GM23338 (cell line): ENCODE results near the gene GRXCR2.

Experiments used
- CREB1 ChIP-seq: fragments of 250-450 bp; sonication (Bioruptor Pico); IDR thresholded peaks from 2 replicates; pipeline ENCODE4 v1.5.0; 2020; ENCODE audit warnings: low read depth, mild to moderate bottlenecking, moderate library complexity
- CTCF ChIP-seq, 2 experiments: fragments of 200-600 bp in 1 of 2; sonication (generic) in 1 of 2; conservative IDR thresholded peaks; 2 replicates each; pipeline versions ENCODE4 v1.5.1 to v1.6.1; 2016 to 2017; ENCODE audit warnings: antibody characterized with exemption in 2 of 2, low read depth in 2 of 2, mild to moderate bottlenecking in 2 of 2, moderate library complexity in 1 of 2
- EZH2 ChIP-seq: fragments of 200-600 bp; sonication (generic); IDR thresholded peaks from one replicate; pipeline ENCODE4 v1.8.0; 2017; ENCODE audit warnings: antibody characterized with exemption, mild to moderate bottlenecking, low read depth; ENCODE audit not compliant: unreplicated experiment
- JUNB ChIP-seq: IDR thresholded peaks from one replicate; pipeline ENCODE4 v1.6.1; 2016; ENCODE audit warnings: antibody characterized with exemption; ENCODE audit not compliant: unreplicated experiment
- ZNF462 ChIP-seq: fragments of 250-450 bp; sonication (Bioruptor Pico); IDR thresholded peaks from 2 replicates; pipeline ENCODE4 v1.5.0; 2020; ENCODE audit warnings: mild to moderate bottlenecking, moderate library complexity
- TF ChIP-seq, protein P1 (sequence below): IDR thresholded peaks from one replicate; pipeline ENCODE4 v1.6.1; 2018; ENCODE audit warnings: antibody characterized with exemption; ENCODE audit not compliant: unreplicated experiment

GRCh38 chr5:145908206-145908960, 35.6 kb upstream of the GRXCR2 start:
- TF ChIP-seq CTCF (conservative IDR thresholded peaks at IDR 0.05; ENCODE audit: low read depth in 2 of 2) (peak; percentile 55 to 62), CREB1 (CRISPR knock-in tag) (no peak), EZH2 (no peak), JUNB (no peak), ZNF462 (CRISPR knock-in tag) (no peak)
- TF ChIP-seq, protein P1, sequence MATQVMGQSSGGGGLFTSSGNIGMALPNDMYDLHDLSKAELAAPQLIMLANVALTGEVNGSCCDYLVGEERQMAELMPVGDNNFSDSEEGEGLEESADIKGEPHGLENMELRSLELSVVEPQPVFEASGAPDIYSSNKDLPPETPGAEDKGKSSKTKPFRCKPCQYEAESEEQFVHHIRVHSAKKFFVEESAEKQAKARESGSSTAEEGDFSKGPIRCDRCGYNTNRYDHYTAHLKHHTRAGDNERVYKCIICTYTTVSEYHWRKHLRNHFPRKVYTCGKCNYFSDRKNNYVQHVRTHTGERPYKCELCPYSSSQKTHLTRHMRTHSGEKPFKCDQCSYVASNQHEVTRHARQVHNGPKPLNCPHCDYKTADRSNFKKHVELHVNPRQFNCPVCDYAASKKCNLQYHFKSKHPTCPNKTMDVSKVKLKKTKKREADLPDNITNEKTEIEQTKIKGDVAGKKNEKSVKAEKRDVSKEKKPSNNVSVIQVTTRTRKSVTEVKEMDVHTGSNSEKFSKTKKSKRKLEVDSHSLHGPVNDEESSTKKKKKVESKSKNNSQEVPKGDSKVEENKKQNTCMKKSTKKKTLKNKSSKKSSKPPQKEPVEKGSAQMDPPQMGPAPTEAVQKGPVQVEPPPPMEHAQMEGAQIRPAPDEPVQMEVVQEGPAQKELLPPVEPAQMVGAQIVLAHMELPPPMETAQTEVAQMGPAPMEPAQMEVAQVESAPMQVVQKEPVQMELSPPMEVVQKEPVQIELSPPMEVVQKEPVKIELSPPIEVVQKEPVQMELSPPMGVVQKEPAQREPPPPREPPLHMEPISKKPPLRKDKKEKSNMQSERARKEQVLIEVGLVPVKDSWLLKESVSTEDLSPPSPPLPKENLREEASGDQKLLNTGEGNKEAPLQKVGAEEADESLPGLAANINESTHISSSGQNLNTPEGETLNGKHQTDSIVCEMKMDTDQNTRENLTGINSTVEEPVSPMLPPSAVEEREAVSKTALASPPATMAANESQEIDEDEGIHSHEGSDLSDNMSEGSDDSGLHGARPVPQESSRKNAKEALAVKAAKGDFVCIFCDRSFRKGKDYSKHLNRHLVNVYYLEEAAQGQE, result no peak
